Neutrophil (primary cell): Measurements from ENCODE around the gene INPP4B.

ENCODE experiments used
- H3K27ac ChIP-seq: fragments of 200-600 bp; sonication (generic); 2 replicates; pipeline ENCODE4 v1.5.1; 2016; ENCODE audit warnings: mild to moderate bottlenecking, moderate library complexity
- H3K27me3 ChIP-seq: fragments of 200-600 bp; sonication (generic); 2 replicates; pipeline ENCODE4 v1.6.0; 2016; ENCODE audit warnings: mild to moderate bottlenecking
- H3K36me3 ChIP-seq: fragments of 200-600 bp; sonication (generic); 2 replicates; pipeline ENCODE4 v1.5.1; 2017
- H3K4me1 ChIP-seq, 2 experiments: fragments of 200-600 bp in 1 of 2; sonication (generic) in 1 of 2; 1 replicate in 1 of 2; 2 replicates in 1 of 2; pipeline versions ENCODE4 v1.5.1 to v1.6.1; 2013 to 2016; ENCODE audit warnings: low read depth in 1 of 2, low read length in 1 of 2, mild to moderate bottlenecking in 1 of 2, moderate library complexity in 1 of 2; ENCODE audit not compliant: control insufficient read depth in 1 of 2, insufficient read depth in 1 of 2
- H3K4me3 ChIP-seq, 2 experiments: fragments of 200-600 bp in 1 of 2; sonication (generic) in 1 of 2; 1 replicate in 1 of 2; 2 replicates in 1 of 2; pipeline ENCODE4 v1.5.1; 2013 to 2016; ENCODE audit warnings: low read depth in 1 of 2, low read length in 1 of 2, mild to moderate bottlenecking in 1 of 2, moderate library complexity in 1 of 2
- H3K9me3 ChIP-seq: fragments of 200-600 bp; sonication (generic); 2 replicates; pipeline ENCODE4 v1.5.1; 2016
- CTCF ChIP-seq: fragments of 200-600 bp; sonication (generic); IDR thresholded peaks from 2 replicates; pipeline ENCODE4 v1.5.1; 2016; ENCODE audit warnings: antibody characterized with exemption

The INPP4B gene

GRCh38 chr4:142705820-142706219, 140.3 kb downstream of the INPP4B start:
- no peaks in the 10 kb centered on the region for H3K4me1 ChIP-seq
- H3K9me3 ChIP-seq, result no peaks in the 10 kb centered on the region

GRCh38 chr4:142703694-142704309, 142.3 kb downstream of the INPP4B start:
- no peak overlapping the region for H3K4me3 ChIP-seq
- no peaks in the 10 kb centered on the region for H3K36me3 ChIP-seq
- no peak for TF ChIP-seq CTCF
- no peaks in the 10 kb centered on the region for H3K9me3 ChIP-seq
- no peaks in the 10 kb centered on the region for H3K4me1 ChIP-seq
- H3K27ac ChIP-seq, result no peak overlapping the region
- H3K27me3 ChIP-seq, result no peaks in the 10 kb centered on the region

More at GRCh38 chr4:142705820-142706219, 140.3 kb downstream of the INPP4B start:
- no peak overlapping the region for H3K27ac ChIP-seq
- no peak for TF ChIP-seq CTCF
- no peaks in the 10 kb centered on the region for H3K36me3 ChIP-seq
- H3K4me3 ChIP-seq, result no peak overlapping the region
- H3K27me3 ChIP-seq, result no peaks in the 10 kb centered on the region

GRCh38 chr4:142701017-142701416, 145.1 kb downstream of the INPP4B start:
- Histone ChIP-seq H3K4me3 (no peak overlapping the region), H3K4me1 (no peaks in the 10 kb centered on the region), H3K9me3 (no peaks in the 10 kb centered on the region), H3K27ac (no peak overlapping the region), H3K36me3 (no peaks in the 10 kb centered on the region), H3K27me3 (no peaks in the 10 kb centered on the region)
- no peak for TF ChIP-seq CTCF

GRCh38 chr4:142700531-142700930, 145.6 kb downstream of the INPP4B start:
- no peaks in the 10 kb centered on the region for H3K36me3 ChIP-seq
- no peaks in the 10 kb centered on the region for H3K27me3 ChIP-seq
- no peak overlapping the region for H3K4me3 ChIP-seq
- no peaks in the 10 kb centered on the region for H3K4me1 ChIP-seq
- no peak for TF ChIP-seq CTCF
- H3K27ac ChIP-seq, result no peak overlapping the region
- no peaks in the 10 kb centered on the region for H3K9me3 ChIP-seq

GRCh38 chr4:142698552-142698951, 147.5 kb downstream of the INPP4B start:
- no peaks in the 10 kb centered on the region for H3K9me3 ChIP-seq
- H3K27me3 ChIP-seq, result no peaks in the 10 kb centered on the region
- TF ChIP-seq CTCF, result no peak
- H3K27ac ChIP-seq, result no peak overlapping the region
- H3K4me3 ChIP-seq, result no peak overlapping the region
- H3K4me1 ChIP-seq, result no peaks in the 10 kb centered on the region
- no peaks in the 10 kb centered on the region for H3K36me3 ChIP-seq
